GM23338 (cell line): ENCODE data around the gene GSDMA. TPM values are rescaled to one million over a fixed set of nuclear protein-coding genes. Genes with fewer than 3 reads are reported as not detected.

Source experiments
- ATAC-seq: fragments of 200-7000 bp; cut with Tn5 transposase; 3 replicates; pipeline ENCODE4 v1.9.1; 2020
- DNase-seq: peaks from one replicate; pipeline ENCODE4 v3.0.0-alpha.2; 2015; ENCODE audit warnings: low spot score
- H2AFZ ChIP-seq: fragments of 200-600 bp; sonication (generic); 2 replicates; pipeline ENCODE4 v1.8.0; 2016; ENCODE audit warnings: antibody characterized with exemption, mild to moderate bottlenecking, moderate library complexity
- H3F3A ChIP-seq: fragments of 200-600 bp; sonication (generic); replicated peaks from 2 replicates; pipeline ENCODE4 v1.8.0; 2017; ENCODE audit warnings: antibody characterized with exemption, mixed run types, low read depth
- H3K27ac ChIP-seq: fragments of 200-600 bp; sonication (generic); 2 replicates; pipeline ENCODE4 v1.6.1; 2016; ENCODE audit warnings: low read depth
- H3K27me3 ChIP-seq: fragments of 200-600 bp; sonication (generic); 2 replicates; pipeline ENCODE4 v1.8.0; 2016; ENCODE audit warnings: mild to moderate bottlenecking, mixed run types, moderate library complexity; ENCODE audit not compliant: insufficient read depth
- H3K36me3 ChIP-seq: fragments of 200-600 bp; sonication (generic); 2 replicates; pipeline ENCODE4 v1.8.0; 2016; ENCODE audit warnings: mild to moderate bottlenecking; ENCODE audit not compliant: insufficient read depth
- H3K4me1 ChIP-seq: fragments of 200-600 bp; sonication (generic); 2 replicates; pipeline ENCODE4 v1.8.0; 2016; ENCODE audit warnings: mild to moderate bottlenecking, moderate library complexity; ENCODE audit not compliant: insufficient read depth
- H3K4me2 ChIP-seq: fragments of 200-600 bp; sonication (generic); 2 replicates; pipeline ENCODE4 v1.7.1; 2017; ENCODE audit warnings: mixed run types
- H3K4me3 ChIP-seq: fragments of 200-600 bp; sonication (generic); 2 replicates; pipeline ENCODE4 v1.6.1; 2016; ENCODE audit warnings: mixed run types
- H3K79me2 ChIP-seq: fragments of 200-600 bp; sonication (generic); replicated peaks from 2 replicates; pipeline ENCODE4 v1.8.0; 2017; ENCODE audit warnings: mild to moderate bottlenecking; ENCODE audit not compliant: insufficient read depth
- H3K9me2 ChIP-seq: fragments of 200-600 bp; sonication (generic); 2 replicates; pipeline ENCODE4 v1.8.0; 2017; ENCODE audit not compliant: insufficient read depth
- H4K20me1 ChIP-seq: fragments of 200-600 bp; sonication (generic); replicated peaks from 2 replicates; pipeline ENCODE4 v1.8.0; 2017; ENCODE audit warnings: mild to moderate bottlenecking; ENCODE audit not compliant: insufficient read depth
- H3K27ac Mint-ChIP-seq: 2 replicates; pipeline ENCODE4 v1.8.0; 2020; ENCODE audit warnings: inconsistent platforms, mild to moderate bottlenecking, moderate library complexity, mixed read lengths
- H3K27me3 Mint-ChIP-seq: 3 replicates; pipeline ENCODE4 v1.8.0; 2022; ENCODE audit warnings: low read depth, mild to moderate bottlenecking, moderate library complexity, mixed read lengths, inconsistent platforms; ENCODE audit not compliant: insufficient read depth, poor library complexity
- H3K36me3 Mint-ChIP-seq: 3 replicates; pipeline ENCODE4 v1.8.0; 2021; ENCODE audit warnings: low read depth, mild to moderate bottlenecking, inconsistent platforms, moderate library complexity, mixed read lengths
- H3K4me1 Mint-ChIP-seq: 3 replicates; pipeline ENCODE4 v1.8.0; 2020; ENCODE audit warnings: mild to moderate bottlenecking, inconsistent platforms, mixed read lengths
- H3K4me3 Mint-ChIP-seq: 3 replicates; pipeline ENCODE4 v1.8.0; 2021; ENCODE audit warnings: moderate library complexity, mild to moderate bottlenecking, inconsistent platforms, mixed read lengths
- H3K9me3 Mint-ChIP-seq: 3 replicates; pipeline ENCODE4 v1.8.0; 2020; ENCODE audit warnings: moderate library complexity, mild to moderate bottlenecking, inconsistent platforms, mixed read lengths
- CREB1 ChIP-seq: fragments of 250-450 bp; sonication (Bioruptor Pico); IDR thresholded peaks from 2 replicates; pipeline ENCODE4 v1.5.0; 2020; ENCODE audit warnings: low read depth, mild to moderate bottlenecking, moderate library complexity
- ETS1 ChIP-seq: IDR thresholded peaks from 2 replicates; pipeline ENCODE4 v1.6.1; 2016; ENCODE audit warnings: antibody characterized with exemption
- EZH2 ChIP-seq: fragments of 200-600 bp; sonication (generic); IDR thresholded peaks from one replicate; pipeline ENCODE4 v1.8.0; 2017; ENCODE audit warnings: antibody characterized with exemption, mild to moderate bottlenecking, low read depth; ENCODE audit not compliant: unreplicated experiment
- EZH2phosphoT487 ChIP-seq: fragments of 200-600 bp; sonication (generic); IDR thresholded peaks from one replicate; pipeline ENCODE4 v1.8.1; 2018; ENCODE audit warnings: antibody characterized with exemption; ENCODE audit not compliant: unreplicated experiment
- JUNB ChIP-seq: IDR thresholded peaks from one replicate; pipeline ENCODE4 v1.6.1; 2016; ENCODE audit warnings: antibody characterized with exemption; ENCODE audit not compliant: unreplicated experiment
- POLR2AphosphoS5 ChIP-seq: IDR thresholded peaks from 2 replicates; pipeline ENCODE4 v1.6.1; 2016; ENCODE audit warnings: antibody characterized with exemption, low read depth
- REST ChIP-seq: IDR thresholded peaks from one replicate; pipeline ENCODE4 v1.6.1; 2018; ENCODE audit warnings: antibody characterized with exemption; ENCODE audit not compliant: unreplicated experiment
- STAT1 ChIP-seq: IDR thresholded peaks from one replicate; pipeline ENCODE4 v1.6.1; 2016; ENCODE audit warnings: antibody characterized with exemption; ENCODE audit not compliant: unreplicated experiment
- polyA plus RNA-seq: library from polyadenylated mRNA; unstranded; fragments of >200 nt; fragmentation: Nextera tagmentation; extraction: Ambion mirVana; gene quantifications from 2 replicates; pipeline ENCODE4 v1.2.1, GENCODE V29; 2016
- total RNA-seq: library from RNA; depleted of rRNA; stranded (reverse); fragments of >200 nt; shearing (Covaris generic); gene quantifications from 2 replicates; pipeline ENCODE4 v1.2.3, GENCODE V29; 2014

GSDMA gene
- total and polyA plus RNA-seq, 2 experiments from 2014 or later = not detected

GRCh38 chr17:39966771-39967170 lies 4.0 kb downstream of the GSDMA start:
- no peak overlapping the region for H3K4me3 ChIP-seq
- no peak overlapping the region for H2AFZ ChIP-seq
- H3K27me3 Mint-ChIP-seq = peaks cover 10% of the 10 kb centered on the region
- H3K4me1 Mint-ChIP-seq = peaks cover 3% of the 10 kb centered on the region; the same call in 2 of the 3 replicates
- H3K27ac Mint-ChIP-seq = no peak overlapping the region
- TF ChIP-seq POLR2AphosphoS5 = no peak
- no peak for TF ChIP-seq STAT1
- no peak for TF ChIP-seq EZH2
- no peak for TF ChIP-seq JUNB
- no peak for TF ChIP-seq EZH2phosphoT487
- TF ChIP-seq REST = no peak
- TF ChIP-seq ETS1 = no peak
- TF ChIP-seq CREB1 (CRISPR knock-in tag) = no peak
- ATAC-seq (no peak), DNase-seq (no peak)
- H3K4me2 ChIP-seq = no peak overlapping the region
- no peaks in the 10 kb centered on the region for H3K9me2 ChIP-seq
- H3K27me3 ChIP-seq = no peaks in the 10 kb centered on the region
- H3K27ac ChIP-seq = no peak overlapping the region
- H4K20me1 ChIP-seq = no peaks in the 10 kb centered on the region
- no peaks in the 10 kb centered on the region for H3K36me3 ChIP-seq
- no peaks in the 10 kb centered on the region for H3K79me2 ChIP-seq
- no peaks in the 10 kb centered on the region for H3K4me1 ChIP-seq
- no peaks in the 10 kb centered on the region for H3K9me3 Mint-ChIP-seq
- no peak overlapping the region for H3K4me3 Mint-ChIP-seq
- H3K36me3 Mint-ChIP-seq = no peaks in the 10 kb centered on the region
- H3F3A ChIP-seq = no peaks in the 10 kb centered on the region

GRCh38 chr17:39968761-39969160 lies 6.0 kb downstream of the GSDMA start:
- no peak overlapping the region for H3K4me3 ChIP-seq
- no peaks in the 10 kb centered on the region for H3K36me3 ChIP-seq
- no peaks in the 10 kb centered on the region for H3K9me2 ChIP-seq
- H3K27me3 Mint-ChIP-seq = peaks cover 11% of the 10 kb centered on the region
- H2AFZ ChIP-seq = no peak overlapping the region
- H3K36me3 Mint-ChIP-seq = no peaks in the 10 kb centered on the region
- no peaks in the 10 kb centered on the region for H3K4me1 ChIP-seq
- H3K27ac ChIP-seq = no peak overlapping the region
- peaks cover 2% of the 10 kb centered on the region; the same call in 2 of the 3 replicates for H3K4me1 Mint-ChIP-seq
- DNase-seq (no peak), ATAC-seq (no peak)
- H3F3A ChIP-seq = no peaks in the 10 kb centered on the region
- H3K27me3 ChIP-seq = no peaks in the 10 kb centered on the region; the same call in 1 of the 2 replicates
- no peaks in the 10 kb centered on the region for H4K20me1 ChIP-seq
- H3K27ac Mint-ChIP-seq = no peak overlapping the region
- H3K9me3 Mint-ChIP-seq = no peaks in the 10 kb centered on the region
- no peaks in the 10 kb centered on the region for H3K79me2 ChIP-seq
- H3K4me2 ChIP-seq = no peak overlapping the region
- H3K4me3 Mint-ChIP-seq = no peak overlapping the region
- no peak for TF ChIP-seq REST
- TF ChIP-seq EZH2phosphoT487 = no peak
- TF ChIP-seq JUNB = no peak
- TF ChIP-seq CREB1 (CRISPR knock-in tag) = no peak
